Left lobe of liver (tissue), 2 donors: ENCODE data around the gene FCGR1A. TPM values are rescaled to one million over a fixed set of nuclear protein-coding genes. Genes with fewer than 3 reads are reported as not detected.
A peak's percentile ranks its signal among the peaks of the same experiment; 100 is the strongest.
"Not testable (repeated sequence)": the region's sequence is repeated elsewhere in the genome, so short reads cannot be mapped to it uniquely, and the experiment has no call there.

Experiments used
- ATAC-seq: fragments of 200-7000 bp; cut with Tn5 transposase; one replicate; pipeline ENCODE4 v1.9.1; 2020; ENCODE audit warnings: mild to moderate bottlenecking, moderate library complexity
- DNase-seq: peaks from one replicate; pipeline ENCODE4 v3.0.0-alpha.2; 2020; ENCODE audit warnings: low spot score
- total RNA-seq: library from RNA; stranded (reverse); gene quantifications from one replicate; pipeline ENCODE4 v1.2.1, GENCODE V29; 2021
- donor health status: DM: no; HTN: no; CAD: no; lungs with moderate emphysema.
- donor health status: DM: no; HTN: yes; CAD: no.

Gene FCGR1A
- total RNA-seq, 1 donor from 2014 or later: 1.1 TPM

DNA sequence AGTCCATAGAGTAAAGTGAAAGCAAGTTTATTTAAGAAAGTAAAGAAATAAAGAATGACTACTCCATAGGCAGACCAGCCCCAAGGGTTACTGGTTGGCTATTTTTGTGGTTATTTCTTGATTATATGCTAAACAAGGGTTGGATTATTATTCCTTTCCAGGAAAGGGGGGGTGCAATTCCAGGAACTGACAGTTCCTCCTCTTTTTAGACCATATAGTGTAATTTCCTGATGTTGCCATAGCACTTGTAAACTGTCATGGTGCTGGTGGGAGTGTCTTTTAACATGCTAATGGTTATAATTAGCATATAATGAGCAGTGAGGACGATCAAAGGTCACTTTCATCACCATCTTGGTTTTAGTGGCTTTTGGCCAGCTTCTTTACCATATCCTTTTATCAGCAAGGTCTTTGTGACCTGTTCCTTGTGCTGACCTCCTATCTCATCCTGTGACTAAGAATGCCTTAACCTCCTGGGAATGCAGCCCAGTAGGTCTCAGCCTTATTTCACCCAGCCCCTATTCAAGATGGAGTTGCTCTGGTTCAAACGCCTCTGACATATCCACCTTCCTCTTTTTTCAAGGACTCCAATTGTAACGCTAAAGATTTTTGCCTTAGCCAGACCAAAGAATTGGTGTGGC, 6.9 kb upstream of the FCGR1A start:
- DNase-seq, ATAC-seq: not testable (repeated sequence)

- ATAC-seq, DNase-seq: not testable (repeated sequence)
These were observed 5.4 kb upstream of the FCGR1A start for GRCh38 chr1:149777084-149777483.

DNA sequence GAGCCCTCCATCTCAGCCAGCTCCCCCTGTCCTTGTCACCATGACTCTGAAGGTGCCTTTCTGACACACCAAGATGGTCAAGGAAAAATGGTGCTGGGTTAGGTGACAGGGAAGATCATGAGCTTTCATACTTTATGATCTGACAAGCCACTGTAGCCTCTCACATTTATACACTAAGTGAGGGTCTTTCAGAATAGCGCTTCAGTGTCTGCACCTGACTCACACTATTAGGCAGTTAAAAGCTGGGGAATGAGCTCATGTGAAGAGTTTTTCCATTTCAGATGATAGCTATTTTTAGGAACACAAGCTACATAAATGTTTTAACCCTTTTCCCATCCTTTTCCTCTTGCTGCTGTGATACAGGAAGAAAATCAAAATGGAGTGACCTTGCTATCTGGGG, 4.2 kb upstream of the FCGR1A start:
- not testable (repeated sequence) for ATAC-seq

DNA sequence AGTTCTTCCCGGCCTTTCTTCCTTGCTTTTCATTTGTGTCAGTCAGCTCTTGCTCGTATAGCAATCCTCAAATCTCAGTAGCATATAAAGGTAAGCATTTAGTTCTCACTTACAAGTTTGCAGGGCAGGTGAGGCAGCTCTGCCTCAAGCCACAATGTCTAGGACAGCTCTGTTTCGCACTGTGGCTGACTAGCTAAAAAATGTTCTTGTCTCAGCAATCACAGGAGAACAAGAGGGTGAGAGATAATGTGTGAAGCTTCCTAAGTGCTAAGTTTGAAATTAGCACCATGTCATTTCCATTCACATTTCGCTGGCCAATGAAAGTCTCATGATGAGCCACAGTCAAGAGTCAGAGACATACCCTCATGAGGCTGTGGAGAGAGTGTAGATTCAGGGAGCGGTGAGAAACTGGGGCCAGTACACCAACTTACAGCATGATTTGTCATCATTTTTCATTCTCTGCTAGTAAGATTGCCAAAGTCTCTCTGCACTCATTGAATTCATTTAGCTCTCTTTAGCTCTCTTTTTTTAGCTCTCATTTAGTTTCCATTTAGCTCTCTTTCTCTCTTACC, 995 bp upstream of the FCGR1A start:
- ATAC-seq, DNase-seq: not testable (repeated sequence)

More for the DNA sequence above, 4.2 kb upstream of the FCGR1A start:
- not testable (repeated sequence) for DNase-seq

- ATAC-seq, DNase-seq: not testable (repeated sequence)
These were observed 795 bp downstream of the FCGR1A start for GRCh38 chr1:149783289-149783688.

- ATAC-seq, DNase-seq: not testable (repeated sequence)
These were observed 1.4 kb downstream of the FCGR1A start for GRCh38 chr1:149783868-149784267.

DNA sequence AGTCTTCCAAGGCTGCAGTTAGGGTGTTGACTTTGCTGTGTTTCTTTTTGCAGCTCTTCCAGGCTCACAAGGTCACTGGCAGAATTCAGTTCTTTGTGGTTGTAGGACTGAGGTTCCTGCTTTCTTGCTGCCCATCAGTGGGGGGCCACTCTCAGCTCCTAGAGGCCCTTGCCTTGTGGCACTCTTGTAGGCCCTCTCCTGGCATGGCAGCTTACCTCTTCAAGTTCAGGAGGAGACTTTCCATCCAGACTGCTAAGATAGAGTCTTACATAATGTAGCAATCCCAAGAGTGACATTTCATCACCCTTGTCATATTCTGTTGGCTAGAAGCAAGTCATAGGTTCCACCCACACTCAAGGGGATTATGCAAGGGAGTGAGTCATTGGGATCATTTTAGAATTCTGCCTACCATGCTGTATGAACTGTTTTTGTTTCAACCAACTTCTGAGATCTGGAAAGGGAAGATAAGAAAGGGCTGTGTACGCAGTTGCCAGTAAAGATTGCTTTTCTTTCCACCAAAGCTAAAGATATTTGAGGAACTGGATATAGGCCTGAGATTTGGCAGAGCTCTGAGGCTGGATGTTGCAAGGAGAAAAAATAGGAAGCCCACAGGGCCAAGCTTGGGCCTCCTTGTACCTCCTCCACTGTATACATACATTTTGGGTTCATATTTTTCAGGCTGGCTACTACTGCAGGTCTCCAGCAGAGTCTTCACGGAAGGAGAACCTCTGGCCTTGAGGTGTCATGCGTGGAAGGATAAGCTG, 5.4 kb downstream of the FCGR1A start:
- not testable (repeated sequence) for DNase-seq, ATAC-seq

GRCh38 chr1:149792502-149792901, 10.0 kb downstream of the FCGR1A start:
- ATAC-seq: peak; percentile 96
- peak; percentile 58 for DNase-seq

- ATAC-seq: peak; percentile 98
- peak; percentile 75 for DNase-seq
These were observed 10.5 kb downstream of the FCGR1A start for GRCh38 chr1:149792912-149793515.

DNA sequence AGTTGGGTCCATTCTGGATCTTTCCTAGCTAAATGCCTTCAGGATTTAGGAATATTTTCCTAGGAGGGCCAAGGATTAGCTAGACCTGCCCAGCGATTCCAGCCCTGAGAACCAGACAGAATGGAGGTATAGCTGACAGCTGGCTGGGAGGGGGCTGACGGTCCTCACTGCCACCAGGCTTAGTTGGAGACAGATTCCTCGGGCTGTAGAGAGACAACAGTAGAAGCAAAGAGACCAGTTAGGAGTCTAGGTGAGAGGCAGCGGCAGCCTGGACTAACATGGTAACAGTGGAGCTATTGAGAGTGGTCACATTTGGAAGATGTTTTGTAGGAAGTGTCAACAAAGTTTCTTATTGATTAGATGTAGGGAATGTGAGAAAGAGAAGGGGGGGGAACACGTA, 11.4 kb downstream of the FCGR1A start:
- not testable (repeated sequence) for DNase-seq, ATAC-seq

- DNase-seq, ATAC-seq: not testable (repeated sequence)
These were observed 19.1 kb downstream of the FCGR1A start for GRCh38 chr1:149801628-149802027.

GRCh38 chr1:149804417-149805080, 22.1 kb downstream of the FCGR1A start:
- ATAC-seq, DNase-seq: not testable (repeated sequence)

- not testable (repeated sequence) for DNase-seq
- peak; percentile 6 for ATAC-seq
These were observed 28.4 kb downstream of the FCGR1A start for GRCh38 chr1:149810697-149811405.

GRCh38 chr1:149811514-149811889, 29.0 kb downstream of the FCGR1A start:
- peak; percentile 8 for ATAC-seq

DNA sequence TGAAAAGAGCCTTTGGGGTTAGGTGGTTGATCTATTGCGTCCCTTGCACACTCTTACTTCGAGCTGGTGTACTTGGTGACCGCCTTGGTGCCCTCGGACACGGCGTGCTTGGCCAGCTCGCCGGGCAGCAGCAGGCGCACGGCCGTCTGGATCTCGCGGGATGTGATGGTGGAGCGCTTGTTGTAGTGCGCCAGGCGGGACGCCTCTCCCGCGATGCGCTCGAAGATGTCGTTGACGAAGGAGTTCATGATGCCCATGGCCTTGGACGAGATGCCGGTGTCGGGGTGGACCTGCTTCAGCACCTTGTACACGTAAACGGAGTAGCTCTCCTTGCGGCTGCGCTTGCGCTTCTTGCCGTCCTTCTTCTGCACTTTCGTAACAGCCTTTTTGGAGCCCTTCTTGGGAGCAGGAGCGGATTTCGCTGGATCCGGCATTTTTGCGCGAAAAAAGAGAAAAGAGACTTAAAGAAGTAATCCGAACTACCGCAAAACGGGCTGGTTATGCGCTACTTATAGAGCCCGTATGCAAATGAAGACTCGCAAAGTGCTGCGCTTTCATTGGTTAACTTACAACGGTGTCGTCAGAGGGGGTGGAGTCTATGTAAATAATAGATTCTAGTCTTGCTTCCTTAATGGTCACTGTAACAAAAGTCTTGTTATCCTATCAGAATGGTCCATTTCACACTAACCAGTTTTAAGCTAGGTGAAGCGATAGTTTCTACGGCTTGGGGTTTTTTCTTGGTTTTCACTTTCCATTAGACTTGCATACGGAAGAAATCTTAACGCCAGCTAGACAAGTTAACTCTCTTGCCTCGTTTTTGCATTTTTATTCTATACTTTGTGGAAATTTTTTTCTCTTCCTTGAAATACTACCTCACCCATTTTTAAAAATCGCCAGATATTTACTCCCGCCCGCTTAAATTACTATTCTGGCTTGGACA, 29.7 kb downstream of the FCGR1A start:
- DNase-seq (peak; percentile 85), ATAC-seq (peak; percentile 89)

More at GRCh38 chr1:149811514-149811889, 29.0 kb downstream of the FCGR1A start:
- not testable (repeated sequence) for DNase-seq

GRCh38 chr1:149812893-149813801, 30.7 kb downstream of the FCGR1A start:
- ATAC-seq (peak; percentile 71), DNase-seq (peak; percentile 79)

GRCh38 chr1:149820387-149820786, 37.9 kb downstream of the FCGR1A start:
- DNase-seq: not testable (repeated sequence)
- peak; percentile 95 for ATAC-seq

DNA sequence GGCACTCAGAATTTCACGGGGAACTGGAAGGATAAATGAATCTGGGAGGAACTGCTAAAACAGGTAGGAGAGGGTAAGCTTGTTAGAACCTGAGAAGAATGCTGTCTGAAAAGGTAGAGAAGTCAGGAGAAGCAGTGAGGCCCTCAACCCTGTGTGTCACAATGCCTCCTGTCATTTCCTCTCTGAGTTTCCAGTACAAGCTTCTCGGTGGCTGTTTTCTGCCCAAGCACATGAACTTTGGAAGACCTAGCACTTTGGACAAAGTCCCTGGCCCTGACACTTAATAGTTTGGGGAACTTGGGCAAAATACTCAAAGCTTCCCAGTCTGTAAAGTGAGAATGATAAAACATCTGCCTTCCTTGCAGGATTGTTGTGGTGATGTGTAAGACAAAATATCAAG, 44.1 kb downstream of the FCGR1A start:
- DNase-seq: not testable (repeated sequence)
- ATAC-seq: peak; percentile 81
